ENCODE results near the gene DCXR.
"Not testable (repeated sequence)": the region's sequence is repeated elsewhere in the genome, so short reads cannot be mapped to it uniquely, and the experiment has no call there.

DCXR gene

GRCh38 chr17:82054351-82055022, 17.0 kb upstream of the DCXR start:
- DNase-seq: no peak

DNA sequence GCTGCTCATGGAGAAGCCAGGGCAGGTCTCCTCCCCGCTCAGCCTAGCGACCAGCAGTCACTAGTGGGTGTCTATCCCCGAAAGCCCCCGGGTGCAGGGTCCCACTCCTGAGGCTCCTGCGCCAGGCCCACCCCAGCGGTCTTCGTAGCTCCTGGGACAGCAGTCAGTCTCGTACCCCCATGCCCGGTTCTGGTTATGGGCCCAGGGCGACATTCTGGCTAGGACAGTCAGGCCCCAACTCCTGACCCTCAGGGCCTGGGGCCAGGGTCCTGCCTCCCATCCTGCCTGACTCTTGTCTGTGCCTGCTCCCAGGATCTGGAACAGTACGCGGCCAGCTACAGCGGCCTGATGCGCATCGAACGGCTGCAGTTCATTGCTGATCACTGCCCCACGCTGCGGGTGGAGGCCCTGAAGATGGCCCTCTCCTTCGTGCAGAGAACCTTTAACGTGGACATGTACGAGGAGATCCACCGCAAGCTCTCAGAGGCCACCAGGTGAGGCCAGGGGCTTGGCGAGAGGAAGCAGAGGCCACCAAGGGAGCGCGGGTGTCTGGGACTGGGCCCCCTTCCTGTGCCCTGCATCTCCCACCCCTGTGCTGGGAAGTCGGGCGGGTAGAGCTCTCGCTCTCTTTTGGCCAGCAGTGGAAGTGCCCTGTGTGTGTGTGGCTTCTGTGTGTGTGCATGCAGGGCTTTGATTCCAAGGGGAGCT, 16.2 kb upstream of the DCXR start:
- DNase-seq: no peak

GRCh38 chr17:82053130-82053529, 15.6 kb upstream of the DCXR start:
- no peak for DNase-seq

DNA sequence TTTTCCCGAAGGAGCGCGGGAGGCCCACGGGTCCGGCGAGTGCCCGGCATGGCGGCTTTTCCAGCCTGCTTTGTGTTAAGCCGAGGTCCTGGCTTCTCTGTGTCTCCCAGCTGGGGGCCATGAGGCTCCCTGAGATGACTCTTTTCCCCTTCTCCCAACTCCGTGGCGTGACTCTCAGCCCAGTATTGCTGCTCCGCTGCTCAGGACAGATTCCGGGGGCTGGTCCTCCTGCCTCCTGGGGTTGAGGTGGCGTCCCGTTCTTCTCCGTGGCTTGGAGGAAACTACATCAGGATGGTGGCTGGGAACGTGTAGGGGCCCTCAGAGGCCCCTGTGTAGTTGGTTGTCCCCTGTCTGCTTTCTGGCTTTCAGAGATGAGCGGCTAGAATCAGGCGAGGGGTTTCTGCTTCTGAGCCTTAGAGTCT, 15.2 kb upstream of the DCXR start:
- DNase-seq: no peak

DNA sequence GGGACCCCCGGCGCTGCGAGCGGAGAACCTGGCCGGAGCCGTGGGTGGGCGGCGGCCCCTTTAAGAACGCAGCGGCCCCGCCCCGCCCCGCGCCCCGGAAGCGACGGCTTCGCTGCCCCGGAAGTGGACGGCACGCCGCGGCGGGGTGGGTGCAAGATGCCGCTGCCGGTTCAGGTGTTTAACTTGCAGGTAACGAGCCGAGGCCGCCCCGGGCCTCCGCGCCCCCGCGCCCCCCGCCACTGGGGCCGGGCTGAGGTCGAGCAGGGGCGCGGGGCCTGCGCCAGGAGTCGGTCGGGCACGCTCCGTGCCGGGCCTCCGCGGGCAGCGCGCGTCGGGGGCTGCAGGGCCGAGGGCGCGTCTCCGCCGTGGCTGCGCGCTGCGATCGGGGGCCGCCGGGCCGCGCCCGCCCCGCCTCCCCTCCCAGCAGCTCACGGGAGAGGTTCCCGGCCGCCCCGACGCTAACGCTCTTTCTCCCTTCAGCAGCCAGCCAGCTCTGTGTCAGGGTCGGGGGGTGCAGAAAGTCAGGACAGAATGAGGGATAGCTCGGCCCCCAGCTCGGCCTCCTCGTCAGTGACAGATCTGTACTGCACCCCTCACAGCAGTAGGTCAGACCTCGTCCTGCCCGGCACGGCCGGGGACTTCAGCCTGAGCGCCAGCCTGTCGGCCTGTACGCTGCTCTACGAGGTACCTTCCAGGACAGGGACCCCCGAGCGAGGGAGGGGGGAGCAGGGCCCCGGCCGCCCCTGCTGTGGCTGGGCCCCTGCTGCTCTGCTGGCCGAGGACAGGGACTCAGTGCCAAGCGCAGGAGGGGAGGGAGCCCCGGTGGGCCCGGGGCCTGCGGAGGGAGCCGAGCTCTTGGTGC, 14.5 kb upstream of the DCXR start, which contains the start of the genes GPS1 and RFNG:
TSS of gene GPS1 (plus strand) at position 123 of the 862 bp plus-strand sequence. CDS start at position 157, 34 bp downstream.
TSS of gene RFNG (minus strand) at position 36 of the 862 bp plus-strand sequence. CDS start 45 bp downstream, outside the sequence.
- peak; percentile 86 for DNase-seq

DNA sequence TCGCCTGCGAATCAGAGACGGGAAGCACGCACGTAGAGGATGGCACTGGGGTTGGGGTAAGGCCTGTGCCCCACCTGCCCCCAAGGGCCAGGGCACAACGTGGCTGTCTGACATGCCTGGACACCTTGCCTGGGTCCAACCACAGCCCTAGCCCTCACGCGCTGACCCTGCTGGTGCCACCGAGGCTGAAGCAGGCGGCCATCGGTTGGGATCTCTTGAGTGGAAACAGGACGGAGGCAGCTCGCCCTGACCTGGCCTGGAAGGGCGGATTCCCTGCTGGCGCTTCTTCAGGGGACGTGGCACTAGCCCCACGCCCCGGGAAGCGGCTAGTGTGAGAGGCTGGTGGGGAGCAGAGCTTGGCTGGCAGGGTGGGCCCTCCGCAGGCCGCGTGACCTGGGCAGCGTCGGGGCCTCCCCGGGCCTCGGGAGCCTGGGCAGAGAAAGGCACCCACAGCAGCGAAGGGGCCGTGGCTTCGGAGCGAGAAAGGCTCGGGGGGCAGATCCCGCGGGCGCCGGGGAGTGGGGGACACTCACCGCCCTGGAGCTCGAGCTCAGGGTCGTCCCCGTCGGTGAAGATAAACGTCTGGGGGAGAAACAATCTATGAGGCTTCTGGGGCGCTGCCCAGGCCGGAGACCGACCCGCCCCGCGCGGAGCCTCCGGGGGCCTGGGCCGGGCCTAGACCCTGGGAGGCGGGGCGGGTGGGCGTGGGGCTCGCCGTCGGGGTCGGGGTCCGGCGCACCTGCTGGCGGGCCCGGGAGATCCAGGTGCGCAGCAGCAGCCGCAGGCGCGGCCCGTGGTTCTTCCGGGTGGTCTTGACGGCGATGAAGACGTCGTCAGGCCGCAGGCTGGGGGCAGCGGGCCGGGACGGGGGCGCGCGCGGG, 13.5 kb upstream of the DCXR start:
- DNase-seq: no peak

GRCh38 chr17:82050152-82050760, 12.8 kb upstream of the DCXR start:
- no peak for DNase-seq

GRCh38 chr17:82049521-82049971, 12.0 kb upstream of the DCXR start:
- no peak for DNase-seq

DNA sequence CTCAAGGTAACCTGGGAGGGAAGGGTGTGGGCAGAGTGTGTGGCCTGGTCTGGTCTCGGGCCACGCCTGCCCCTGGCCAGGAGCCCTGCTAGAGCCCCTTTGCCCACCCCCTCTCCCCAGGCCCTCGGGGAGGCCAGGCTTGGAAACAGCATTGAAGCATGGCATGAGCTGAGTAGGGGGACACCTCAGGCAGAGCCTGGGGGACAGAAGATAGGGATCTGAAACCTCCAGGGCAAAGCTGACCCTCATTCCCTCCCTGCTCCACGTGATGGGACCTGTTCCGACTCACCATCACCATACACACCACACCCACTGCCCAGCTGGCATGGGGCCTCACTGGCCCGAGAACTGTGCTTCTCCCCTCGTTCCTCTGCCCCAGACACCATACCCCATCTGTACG, 11.6 kb upstream of the DCXR start:
- DNase-seq: no peak

- DNase-seq: no peak
Observed at GRCh38 chr17:82048571-82048971, 11.1 kb upstream of the DCXR start.

DNA sequence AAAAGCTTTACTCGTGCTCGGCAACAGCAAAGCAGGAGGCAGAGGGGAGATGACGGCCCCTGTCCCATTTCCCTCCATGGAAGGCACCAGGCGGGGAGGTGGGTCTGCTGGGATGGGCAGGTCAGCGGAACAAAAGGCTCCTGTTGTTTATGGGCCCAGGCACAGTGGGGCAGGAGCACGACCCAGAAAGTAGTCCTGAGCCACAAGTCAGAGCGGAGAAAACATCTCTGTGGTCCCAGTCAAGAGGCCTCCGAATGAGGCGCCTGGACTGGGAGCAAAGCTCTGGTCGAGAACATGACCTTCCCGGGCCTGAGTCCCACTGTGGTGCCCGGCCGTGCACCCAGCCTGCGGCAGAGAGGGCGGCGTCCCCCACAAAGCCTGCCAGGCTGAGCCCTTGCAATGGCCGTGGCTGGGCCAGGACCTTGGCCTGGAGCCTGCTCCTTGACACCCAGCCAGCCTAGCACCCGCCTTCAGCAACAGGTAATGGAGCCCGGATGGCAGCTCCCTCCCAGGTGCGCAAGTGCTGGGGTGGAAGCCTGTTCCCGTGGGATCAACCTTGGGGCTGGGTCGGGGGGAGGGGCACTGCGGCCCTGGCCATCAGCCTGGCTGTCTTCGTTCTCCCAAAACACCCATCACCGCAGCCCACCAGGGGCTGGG, 10.5 kb upstream of the DCXR start:
- no peak for DNase-seq

DNA sequence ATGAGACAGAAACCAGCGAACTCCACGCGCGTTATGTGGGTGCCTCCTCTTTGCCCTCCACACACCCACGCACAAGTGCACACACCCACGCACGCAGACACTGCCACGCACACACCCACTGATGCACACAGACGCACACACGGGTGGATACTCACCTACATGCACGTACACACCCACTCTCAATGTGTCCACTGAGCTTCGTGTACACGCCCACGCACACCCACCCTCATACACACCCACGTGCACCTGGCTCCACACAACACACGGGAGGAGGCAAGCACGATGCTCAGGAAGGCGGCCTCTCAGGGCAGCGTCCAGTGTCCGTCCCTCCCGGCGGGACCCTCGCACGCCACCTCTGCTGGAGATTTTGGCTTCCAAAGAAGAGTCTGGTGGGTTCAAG, 9.9 kb upstream of the DCXR start:
- DNase-seq: no peak

DNA sequence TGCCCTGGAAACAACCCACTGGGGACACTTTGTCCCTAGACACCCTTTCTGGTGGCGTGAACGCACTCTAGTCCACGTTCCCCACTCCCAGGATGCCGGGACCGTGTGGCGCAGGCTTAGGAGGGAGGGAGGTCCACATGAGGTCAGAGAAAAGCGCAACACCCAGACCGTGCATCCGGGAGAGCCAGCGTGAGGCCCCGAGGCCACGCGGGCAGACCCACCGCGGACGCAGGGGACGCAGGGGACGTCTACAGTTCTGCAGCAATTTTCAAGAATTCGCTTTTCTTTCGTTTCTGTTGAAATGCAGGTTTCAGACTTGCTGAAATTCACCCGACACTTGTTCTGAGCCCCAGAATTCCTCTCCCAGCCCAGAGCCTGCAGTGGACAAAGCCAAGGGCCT, 9.4 kb upstream of the DCXR start:
- no peak for DNase-seq

DNA sequence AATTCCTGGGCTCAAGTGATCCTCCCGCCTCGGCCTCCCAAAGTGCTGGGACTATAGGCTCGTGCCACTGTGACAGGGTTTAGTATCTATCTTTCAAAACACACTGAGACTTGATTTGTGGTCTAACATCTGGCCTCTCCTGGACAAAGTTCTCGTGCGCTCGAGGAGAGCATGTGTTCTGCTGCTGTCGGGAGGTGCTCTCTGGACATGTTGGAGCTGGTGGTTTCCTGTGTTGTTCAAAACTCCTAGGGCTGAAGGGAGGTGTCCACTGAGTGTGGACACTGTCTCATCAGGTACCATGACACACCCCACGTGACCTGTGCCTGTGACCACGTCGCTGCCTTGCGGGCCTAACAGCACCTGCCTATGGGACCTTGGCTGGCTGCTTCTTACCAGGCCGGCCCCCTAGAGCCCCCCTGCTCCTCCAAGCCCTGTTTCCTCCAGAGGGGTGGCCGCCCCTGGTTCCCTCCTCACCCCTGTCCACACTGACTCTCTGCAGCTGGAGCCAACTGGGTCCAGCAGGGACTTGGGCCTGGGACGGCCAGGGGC, 8.5 kb upstream of the DCXR start:
- no peak for DNase-seq

DNA sequence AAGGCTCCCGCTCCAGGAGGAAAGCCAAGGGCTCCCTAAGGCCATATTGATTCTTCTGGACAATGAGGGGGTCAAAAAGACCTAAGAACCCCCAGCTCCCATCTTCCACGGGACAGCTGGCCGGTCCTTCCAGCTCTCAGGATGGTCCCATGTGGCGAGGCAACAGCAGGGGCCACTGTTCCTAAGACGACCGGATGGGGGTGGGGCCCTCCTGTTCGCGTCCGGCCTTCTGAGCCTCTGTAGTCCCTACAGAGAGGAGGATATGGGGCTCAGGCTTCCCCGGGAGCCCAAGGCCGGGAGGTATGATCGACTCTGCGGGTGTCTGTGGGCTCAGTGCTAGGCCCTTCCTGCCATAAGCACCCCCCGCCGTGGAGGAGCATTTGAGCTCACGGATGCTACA, 6.0 kb upstream of the DCXR start:
- DNase-seq: no peak

DNA sequence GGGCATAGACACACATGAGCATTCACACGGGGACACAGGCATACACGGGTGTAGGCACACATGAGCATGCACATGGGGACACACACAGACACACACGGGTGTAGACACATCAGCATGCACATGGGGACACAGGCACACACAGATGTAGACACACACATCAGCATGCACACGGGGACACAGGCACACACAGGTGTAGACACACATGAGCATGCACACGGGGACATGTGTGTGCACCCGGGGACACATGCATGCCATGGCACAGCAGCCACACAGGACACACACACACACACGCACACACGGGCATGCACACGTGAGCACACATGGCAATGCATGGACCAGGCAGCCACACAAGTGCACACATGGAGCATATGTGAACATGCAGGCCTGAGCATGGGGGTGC, 5.2 kb upstream of the DCXR start:
- no peak for DNase-seq

DNA sequence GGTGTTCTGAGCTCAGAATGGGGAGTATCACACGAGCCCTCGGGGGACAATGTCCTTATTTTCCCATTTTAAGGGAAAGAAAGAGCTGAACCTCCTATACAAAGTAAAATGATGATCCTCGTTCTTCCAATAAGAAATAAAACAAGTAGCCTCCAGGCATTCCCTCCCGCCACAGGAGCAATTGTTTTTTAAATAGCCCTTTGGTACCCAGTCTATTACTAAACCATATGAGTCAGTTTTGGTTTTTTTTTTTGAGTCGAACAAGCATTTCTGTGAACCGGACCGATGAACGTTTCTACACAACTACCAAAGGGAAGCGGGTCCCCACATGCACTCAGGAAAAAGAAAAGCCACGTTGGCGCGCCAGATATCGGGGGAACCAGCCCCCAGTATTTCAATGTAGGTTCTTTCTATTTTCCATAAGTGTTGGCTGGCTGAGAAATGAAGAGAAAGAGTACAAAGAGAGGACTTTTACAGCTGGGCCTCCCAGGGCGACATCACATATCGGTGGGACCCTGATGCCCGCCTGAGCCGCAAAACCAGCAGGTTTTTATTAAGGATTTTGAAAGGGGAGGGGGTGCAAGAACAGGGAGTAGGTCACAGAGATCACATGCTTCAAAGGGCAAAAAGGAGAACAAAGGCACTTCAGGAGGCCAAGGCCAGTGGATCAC, 3.8 kb upstream of the DCXR start:
- DNase-seq: no peak

GRCh38 chr17:82039695-82040299, 2.3 kb upstream of the DCXR start:
- no peak for DNase-seq

- not testable (repeated sequence) for DNase-seq
Observed at GRCh38 chr17:82038796-82039409, 1.4 kb upstream of the DCXR start.

- no peak for DNase-seq
Observed at GRCh38 chr17:82037889-82038195, 345 bp upstream of the DCXR start.

Measured in islet precursor cell (in vitro differentiated cells).